KOPT-K1 (cell line): ENCODE results near the gene KIAA0825.

ENCODE experiments used
- H3K27ac ChIP-seq: fragments of 200-600 bp; sonication (generic); 2 replicates; pipeline ENCODE4 v1.5.1; 2016; ENCODE audit warnings: antibody characterized with exemption, mild to moderate bottlenecking, low read depth, low read length; ENCODE audit not compliant: poor library complexity, severe bottlenecking
- H3K36me3 ChIP-seq: fragments of 200-600 bp; sonication (generic); 2 replicates; pipeline ENCODE4 v1.5.1; 2017; ENCODE audit warnings: antibody characterized with exemption, mild to moderate bottlenecking, low read length, moderate library complexity; ENCODE audit not compliant: insufficient read depth
- H3K9me3 ChIP-seq: fragments of 200-600 bp; sonication (generic); 2 replicates; pipeline ENCODE4 v1.5.1; 2017; ENCODE audit warnings: antibody characterized with exemption, low read length, mild to moderate bottlenecking; ENCODE audit not compliant: insufficient read depth, poor library complexity, severe bottlenecking

KIAA0825 gene

DNA sequence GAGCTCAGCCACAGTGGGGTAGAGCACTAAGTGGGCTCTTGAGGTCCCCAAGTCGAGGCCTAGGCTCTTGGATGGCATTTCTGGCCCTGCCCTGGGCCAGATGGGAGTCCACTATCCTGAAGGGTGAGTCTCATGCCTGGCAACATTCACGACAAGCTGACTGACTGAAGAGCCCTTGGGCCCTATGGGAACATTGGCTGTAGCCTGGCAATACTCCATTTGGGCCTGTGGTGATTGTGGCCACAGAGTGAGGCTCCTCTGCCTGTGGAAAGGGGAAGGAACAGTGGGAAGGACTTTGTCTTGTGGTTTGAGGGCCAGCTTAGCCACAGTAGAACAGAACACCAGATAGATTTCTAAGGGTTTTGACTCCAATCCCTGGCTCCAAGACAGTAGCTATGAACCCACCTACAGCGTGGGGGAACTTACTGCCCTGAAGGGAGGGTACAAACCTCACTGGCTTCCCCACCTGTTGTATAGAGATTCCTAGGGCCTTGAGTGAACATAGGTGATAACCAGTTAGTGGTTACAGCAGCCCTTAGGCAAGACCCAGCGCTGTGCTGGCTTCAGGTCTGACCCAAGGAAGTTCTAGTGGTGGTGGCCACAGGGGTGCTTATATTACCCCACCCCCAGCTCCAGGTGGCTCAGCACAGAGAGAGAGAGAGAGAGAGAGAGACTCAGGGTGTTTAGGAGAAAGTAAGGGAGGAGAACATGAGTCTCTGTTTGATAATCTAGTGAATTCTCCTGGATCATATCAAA, 72.4 kb downstream of the KIAA0825 start:
- no peak overlapping the region for H3K27ac ChIP-seq
- H3K9me3 ChIP-seq, result peaks cover 30% of the 10 kb centered on the region
- H3K36me3 ChIP-seq, result no peaks in the 10 kb centered on the region

DNA sequence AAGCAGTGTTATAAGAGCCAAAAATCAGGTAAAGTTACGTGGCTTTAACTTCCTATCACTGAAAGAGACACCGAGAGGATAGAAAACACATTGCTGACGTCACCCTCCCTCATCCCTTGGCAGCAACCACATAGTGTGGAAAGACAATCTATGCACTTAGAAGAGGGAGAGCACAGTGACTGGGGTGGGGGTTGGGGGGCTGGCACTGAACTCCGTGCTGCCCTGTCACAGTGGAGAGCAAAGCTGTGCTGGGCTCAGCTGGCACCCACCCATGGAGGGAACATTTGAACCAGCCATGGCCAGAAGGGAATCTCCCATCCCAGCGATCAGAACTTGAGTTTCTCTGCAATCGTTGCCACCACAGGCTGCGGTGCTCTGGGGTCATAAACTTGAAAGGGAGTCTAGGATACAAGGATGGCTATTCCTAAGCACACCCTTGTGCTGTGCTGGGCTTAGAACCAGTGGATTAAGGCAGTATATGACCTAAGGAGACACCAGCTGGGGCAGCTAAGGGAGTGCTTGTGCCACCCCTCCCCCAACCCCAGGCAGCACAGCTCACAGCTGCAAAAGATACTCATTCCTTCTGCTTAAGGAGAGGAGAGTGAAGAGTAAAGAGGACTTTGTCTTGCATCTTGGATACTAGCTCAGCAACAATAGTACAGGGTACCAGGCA, 73.4 kb downstream of the KIAA0825 start:
- H3K27ac ChIP-seq, result no peak overlapping the region
- H3K9me3 ChIP-seq, result peaks cover 37% of the 10 kb centered on the region

DNA sequence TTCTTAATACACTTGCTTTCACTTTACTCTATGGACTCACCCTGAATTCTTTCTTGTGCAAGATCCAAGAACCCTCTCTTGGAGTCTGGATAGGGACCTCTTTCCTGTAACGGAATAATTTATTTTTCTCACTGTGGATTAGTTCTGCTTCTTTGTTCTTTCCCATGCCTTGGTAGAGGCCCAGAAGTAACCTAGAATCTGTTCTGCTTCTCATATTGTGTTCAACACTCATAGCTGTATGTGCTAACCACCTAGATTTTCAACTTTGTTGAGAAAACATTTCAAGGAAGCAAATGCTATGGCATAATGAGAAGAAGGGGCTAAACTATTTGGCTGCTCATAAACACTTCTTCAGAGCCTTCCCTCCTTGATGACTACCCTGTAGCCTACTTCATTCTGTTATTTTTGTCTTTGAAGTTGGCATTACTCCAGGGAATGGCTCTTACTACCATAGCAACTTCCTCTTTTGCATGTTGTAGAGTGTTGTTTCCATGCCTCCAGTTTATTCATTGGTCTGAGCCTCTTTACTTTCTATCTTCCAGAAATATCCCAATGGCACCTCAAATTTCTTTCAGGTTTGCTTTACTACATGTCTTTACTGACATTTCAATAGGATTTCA, 74.3 kb downstream of the KIAA0825 start:
- peaks cover 46% of the 10 kb centered on the region for H3K9me3 ChIP-seq
- H3K36me3 ChIP-seq, result no peaks in the 10 kb centered on the region
- no peak overlapping the region for H3K27ac ChIP-seq

More for the DNA sequence above, 73.4 kb downstream of the KIAA0825 start:
- no peaks in the 10 kb centered on the region for H3K36me3 ChIP-seq

DNA sequence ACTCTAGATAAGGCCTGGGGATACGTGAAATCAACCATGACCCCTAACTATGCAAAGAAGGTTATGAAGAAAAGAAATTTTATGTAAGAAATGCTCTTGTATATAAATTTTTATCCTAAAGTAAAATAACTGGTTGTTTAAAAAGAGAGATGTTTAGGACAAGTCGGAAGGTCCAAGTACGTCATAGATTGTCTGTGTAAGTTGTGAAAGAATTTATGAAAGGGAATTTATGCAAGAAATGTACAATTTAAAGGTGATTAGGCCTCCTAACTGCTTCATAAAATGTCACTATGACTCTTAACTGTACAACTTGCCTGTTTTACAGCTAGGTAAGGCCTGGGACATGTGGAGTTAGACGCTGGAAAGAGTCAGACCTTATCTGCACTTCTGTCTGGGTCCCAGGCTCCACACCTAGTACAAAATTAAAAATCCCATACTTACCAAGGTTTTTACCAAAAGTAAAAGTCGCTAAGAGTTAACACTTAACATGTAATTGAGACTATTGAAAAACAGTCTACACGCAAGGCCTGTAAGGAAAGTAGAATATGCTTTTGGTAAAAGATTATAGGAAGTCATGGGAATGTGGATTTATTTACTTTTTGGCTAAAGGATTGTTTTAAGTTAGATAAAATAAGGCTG, 77.4 kb downstream of the KIAA0825 start:
- Histone ChIP-seq H3K27ac (no peak overlapping the region), H3K9me3 (peaks cover 48% of the 10 kb centered on the region), H3K36me3 (no peaks in the 10 kb centered on the region)

DNA sequence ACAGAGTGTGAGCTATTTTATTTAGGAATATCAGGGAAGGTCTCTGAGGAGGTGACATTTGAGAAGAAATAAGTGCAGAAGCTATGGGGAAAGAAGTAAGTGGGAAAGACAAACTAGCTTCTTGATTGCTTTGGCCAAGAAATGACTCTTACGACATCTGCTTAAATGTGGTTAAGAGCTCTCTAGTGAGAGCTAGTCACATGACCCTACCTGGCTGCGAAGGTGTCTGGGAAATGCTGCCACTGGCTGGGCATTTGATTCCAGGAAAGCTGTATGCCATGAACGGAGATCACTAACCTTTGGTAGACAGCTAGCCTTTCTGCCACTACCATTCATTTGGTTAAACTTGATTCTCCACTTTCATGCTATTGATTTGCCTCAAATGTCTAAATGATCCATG, 80.1 kb downstream of the KIAA0825 start:
- no peaks in the 10 kb centered on the region for H3K36me3 ChIP-seq
- peaks cover 48% of the 10 kb centered on the region for H3K9me3 ChIP-seq
- H3K27ac ChIP-seq, result no peak overlapping the region

DNA sequence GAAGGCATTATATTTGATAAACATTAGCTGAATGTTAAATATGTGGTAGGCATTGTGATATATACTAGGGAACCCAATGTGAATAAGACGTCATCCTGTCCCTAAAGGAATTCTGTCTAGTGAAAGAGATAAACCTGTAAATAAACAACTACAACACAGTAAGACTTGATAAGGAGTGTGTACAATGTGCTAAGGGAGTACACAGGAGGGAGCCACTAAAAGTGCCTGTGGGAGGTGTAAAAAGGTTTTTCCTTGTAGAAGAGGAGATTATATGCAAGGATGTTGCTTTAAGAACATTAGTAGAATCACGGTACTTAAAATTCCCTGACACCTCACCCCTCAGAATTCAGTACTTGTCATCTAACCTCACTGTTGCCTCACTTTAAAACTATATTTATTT, 91.7 kb downstream of the KIAA0825 start:
- Histone ChIP-seq H3K36me3 (no peaks in the 10 kb centered on the region), H3K27ac (no peak overlapping the region), H3K9me3 (no peaks in the 10 kb centered on the region)

DNA sequence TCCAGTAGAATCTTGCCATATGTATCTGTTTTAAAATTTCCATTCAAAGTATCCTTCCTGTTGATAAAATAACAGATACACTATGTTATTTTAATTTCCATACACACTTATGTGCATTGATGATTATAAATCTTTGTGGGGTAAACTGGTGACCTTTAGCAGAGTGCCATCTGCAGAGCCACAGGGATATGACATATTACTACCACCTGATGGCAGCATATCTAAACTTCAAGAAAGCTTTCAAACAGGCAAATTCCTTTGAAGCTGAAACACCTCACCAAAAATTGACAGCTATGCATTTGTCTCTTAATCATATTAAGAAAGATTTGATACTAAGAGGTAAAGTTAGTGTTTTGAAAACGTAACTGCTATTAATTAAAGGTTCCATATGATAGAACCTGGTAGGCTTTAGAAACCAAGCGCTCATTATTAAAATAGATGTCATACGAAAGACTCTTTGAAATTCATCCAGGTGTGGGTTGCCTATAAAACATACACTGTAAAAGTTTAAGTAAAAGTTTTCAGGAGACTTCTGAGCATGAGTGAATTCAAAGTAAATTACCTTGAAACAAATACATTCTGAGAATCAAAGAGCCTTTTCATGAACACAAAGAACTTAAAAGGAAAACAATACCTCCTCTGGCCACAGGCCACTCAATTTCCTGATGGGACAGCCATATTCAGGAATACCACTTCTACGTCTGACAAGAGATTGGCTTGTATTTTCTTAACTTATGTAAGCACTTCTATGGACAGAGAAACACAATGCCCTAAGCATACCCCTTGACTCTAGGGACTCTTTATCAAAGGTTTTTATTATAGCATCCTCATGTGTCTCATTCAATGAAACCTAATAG, 93.3 kb downstream of the KIAA0825 start:
- no peak overlapping the region for H3K27ac ChIP-seq
- no peaks in the 10 kb centered on the region for H3K36me3 ChIP-seq
- H3K9me3 ChIP-seq, result no peaks in the 10 kb centered on the region

DNA sequence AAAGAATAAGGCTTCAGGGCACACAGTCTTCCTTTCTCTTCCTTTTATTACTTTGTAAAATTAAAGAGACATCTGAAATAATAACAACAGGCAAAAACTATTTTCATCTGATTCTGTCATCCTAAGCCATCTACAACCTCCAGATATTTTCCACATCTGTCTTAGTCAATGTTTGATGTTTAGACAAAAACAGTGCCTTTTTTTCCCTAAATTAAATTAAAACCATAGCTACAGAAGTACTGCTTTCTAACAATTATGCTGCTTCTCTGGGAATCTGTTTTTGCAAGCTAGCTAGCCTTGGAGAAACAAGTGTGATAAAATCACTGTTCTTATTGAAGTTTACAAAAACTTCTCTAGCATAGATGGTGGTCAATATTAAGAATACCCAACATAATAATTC, 95.4 kb downstream of the KIAA0825 start:
- no peak overlapping the region for H3K27ac ChIP-seq
- no peaks in the 10 kb centered on the region for H3K36me3 ChIP-seq
- H3K9me3 ChIP-seq, result no peaks in the 10 kb centered on the region

DNA sequence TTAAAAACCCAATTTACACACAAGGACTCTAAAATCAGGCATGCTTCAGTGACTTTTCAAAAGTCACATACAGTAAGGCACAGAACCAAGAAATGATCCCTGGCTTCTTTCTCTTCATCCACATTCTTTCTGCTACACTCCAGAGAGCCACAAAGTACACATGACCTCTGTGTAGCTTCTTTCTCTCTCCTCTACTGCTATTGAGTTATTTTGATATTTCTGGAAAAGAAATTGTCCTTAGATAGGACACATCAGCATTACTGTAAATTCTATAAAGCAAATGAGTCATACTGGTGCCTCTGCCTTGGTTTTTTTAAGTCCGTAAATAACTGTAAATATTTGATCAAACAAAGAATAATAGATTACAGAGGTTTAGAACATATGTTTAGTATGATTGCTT, 96.3 kb downstream of the KIAA0825 start:
- Histone ChIP-seq H3K9me3 (no peaks in the 10 kb centered on the region), H3K36me3 (no peaks in the 10 kb centered on the region), H3K27ac (no peak overlapping the region)

DNA sequence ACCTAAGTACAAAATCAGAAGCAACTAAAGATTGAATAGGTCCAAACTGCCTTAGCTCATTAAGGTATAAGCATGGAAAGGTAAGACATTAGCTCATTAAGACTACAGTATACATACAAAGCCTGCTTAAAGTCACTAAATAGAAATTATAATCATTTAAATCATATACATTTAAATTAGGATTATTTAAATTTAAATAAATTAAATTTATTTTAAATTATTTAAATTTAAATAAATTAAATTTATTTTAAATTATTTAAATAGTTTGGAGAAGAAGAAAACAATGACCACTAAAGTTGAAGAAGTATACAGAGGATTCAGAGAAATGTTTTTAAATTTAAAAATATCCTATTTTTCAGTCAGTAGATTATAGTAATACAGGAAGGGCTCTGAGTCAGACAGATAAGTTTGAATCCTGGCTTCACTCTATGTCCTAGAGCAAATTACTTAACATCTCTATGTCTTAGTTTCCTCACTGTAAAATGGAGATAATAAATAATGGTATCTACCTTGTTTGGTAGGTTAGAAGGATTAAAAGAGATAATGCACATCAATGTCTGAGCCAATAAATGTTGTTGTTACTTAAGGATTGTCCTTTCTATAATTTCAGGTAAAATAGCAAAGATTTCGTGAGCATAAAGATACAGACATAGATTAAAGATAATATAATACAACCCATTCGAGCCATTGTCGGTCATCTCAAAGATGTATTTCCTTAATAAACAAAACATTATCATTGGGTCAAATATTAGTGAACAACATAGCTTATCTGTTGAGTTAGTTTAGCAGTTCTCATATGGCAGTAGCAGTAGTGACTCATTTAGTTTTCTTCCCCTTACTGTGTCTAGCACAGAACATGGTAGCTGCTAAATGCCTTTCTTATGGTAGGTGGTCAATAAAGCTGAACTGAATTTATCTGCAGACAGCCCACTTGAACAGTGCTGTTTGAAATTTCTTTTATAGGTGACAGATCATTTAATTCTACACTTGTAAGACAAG, 100.6 kb downstream of the KIAA0825 start:
- Histone ChIP-seq H3K36me3 (no peaks in the 10 kb centered on the region), H3K27ac (no peak overlapping the region), H3K9me3 (no peaks in the 10 kb centered on the region)

DNA sequence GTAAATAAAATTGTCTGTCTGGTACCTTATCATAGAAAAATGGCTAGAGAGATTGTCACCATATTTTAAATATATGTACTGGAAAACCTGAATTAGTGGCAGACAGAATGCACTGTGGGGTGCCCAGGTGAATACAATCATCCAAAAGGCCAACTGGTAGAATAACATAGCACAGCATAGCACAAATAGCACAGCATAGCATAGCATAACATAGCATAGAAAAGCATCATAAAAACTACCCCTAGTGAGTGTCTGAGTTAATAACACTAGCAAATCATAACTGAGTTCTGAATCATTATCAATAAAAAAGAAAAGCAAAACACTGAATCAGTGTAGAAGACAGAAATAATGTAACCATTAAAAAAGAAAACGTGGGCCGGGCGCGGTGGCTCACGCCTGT, 102.3 kb downstream of the KIAA0825 start:
- H3K27ac ChIP-seq, result no peak overlapping the region
- H3K36me3 ChIP-seq, result no peaks in the 10 kb centered on the region
- H3K9me3 ChIP-seq, result no peaks in the 10 kb centered on the region

DNA sequence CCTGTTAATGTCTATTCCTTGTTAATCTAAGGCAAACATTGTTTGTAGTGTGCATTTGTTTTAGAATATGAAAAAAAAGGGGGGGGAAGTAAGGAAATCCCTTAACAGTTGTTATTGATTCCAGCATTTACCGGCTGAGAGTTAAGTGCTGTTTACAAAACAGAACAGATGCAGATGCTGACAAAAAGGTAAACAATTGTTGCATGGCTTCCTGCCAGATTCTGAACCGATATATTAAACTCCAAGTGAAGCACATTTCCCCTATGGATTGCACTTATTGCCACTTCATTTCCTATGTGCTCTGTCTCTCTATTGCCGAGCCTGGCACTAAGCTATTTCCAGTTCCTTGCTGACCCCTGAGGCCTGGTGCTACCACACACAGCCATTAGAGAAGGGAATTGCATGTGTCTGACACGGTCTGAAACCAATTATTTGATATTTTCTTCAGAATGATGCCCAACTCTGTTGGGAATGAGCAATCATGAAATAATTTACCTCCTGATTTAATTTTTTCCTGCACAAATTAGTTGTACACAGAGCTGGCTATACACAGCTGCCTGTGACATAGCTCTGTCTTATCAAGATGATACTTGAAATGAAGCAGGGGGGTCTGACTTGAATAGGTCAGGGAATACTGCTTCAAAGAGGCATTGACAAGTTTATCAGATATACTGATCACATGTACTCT, 109.8 kb downstream of the KIAA0825 start:
- Histone ChIP-seq H3K27ac (no peak overlapping the region), H3K9me3 (no peaks in the 10 kb centered on the region), H3K36me3 (no peaks in the 10 kb centered on the region)

DNA sequence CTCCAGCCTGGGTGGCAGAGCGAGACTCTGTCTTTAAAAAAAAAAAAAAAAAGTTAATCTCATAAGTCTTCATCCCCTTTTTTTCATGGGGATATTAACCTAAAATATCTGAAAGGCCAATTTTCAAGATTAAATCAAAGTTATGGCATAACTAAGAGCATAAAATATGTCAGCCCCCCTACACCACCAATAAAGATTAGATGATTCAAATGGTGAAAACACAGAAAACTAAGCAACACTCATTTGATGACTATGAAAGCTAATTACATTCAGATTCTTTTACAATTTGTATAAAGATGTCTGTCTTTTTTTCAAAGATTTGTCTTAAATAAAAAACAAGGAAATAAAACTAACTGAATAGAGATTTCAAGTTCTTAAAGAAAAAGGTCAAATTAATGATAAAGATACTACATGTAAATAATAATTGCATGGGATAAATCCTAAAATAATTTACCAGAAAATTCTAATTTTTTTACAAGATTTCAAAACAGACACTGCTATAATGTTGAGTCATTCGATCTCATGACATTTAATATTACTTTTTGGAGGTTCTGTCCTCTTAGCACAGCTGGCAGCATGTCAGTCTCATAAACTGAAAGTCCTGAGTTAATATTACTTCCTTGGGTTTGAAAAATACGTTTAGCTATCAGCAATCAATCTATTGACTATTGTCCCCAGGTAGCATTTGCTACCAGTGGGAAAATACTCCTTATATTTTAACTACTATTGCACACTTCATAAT, 112.9 kb downstream of the KIAA0825 start:
- Histone ChIP-seq H3K9me3 (no peaks in the 10 kb centered on the region), H3K36me3 (no peaks in the 10 kb centered on the region), H3K27ac (no peak overlapping the region)
